ENCODE results near the gene KLHL6. TPM values are rescaled to one million over a fixed set of nuclear protein-coding genes. Genes with fewer than 3 reads are reported as not detected.

The KLHL6 gene
- total and polyA plus RNA-seq, 10 of the 15 experiments (the other 5 are each of a cell fraction or from before 2014, with no cell fraction given), result 4.0 to 91.8 (median 24.4) TPM

- FAIRE-seq, result no peak
- DNase-seq (ENCODE audit: low read depth, low spot score), result no peak
- Histone ChIP-seq H3K4me2 (ENCODE audit: control insufficient read depth, insufficient read depth) (no peak overlapping the region), H3K9ac (ENCODE audit: control insufficient read depth, insufficient read depth, low read length) (no peak overlapping the region), H2AFZ (ENCODE audit: control insufficient read depth, low read depth, low read length) (no peak overlapping the region), H3K4me1 (ENCODE audit: control insufficient read depth, insufficient read depth, low read length) (no peaks in the 10 kb centered on the region), H3K9me3 (replicated peaks; ENCODE audit: control insufficient read depth, insufficient read depth, low read length) (peaks cover 10% of the 10 kb centered on the region), H3K36me3 (ENCODE audit: control insufficient read depth in 2 of 2, insufficient read depth in 2 of 2, low read length in 1 of 2) (no peaks in the 10 kb centered on the region), H3K27ac (ENCODE audit: control insufficient read depth, insufficient read depth) (no peak overlapping the region), H3K27me3 (replicated peaks in 1 of 2; ENCODE audit: control insufficient read depth in 2 of 2, insufficient read depth in 2 of 2, low read length in 1 of 2) (peaks cover 0 to 1% of the 10 kb centered on the region in 2 experiments; a peak in 2 of 4 replicates), H3K4me3 (no peak overlapping the region), H4K20me1 (ENCODE audit: control insufficient read depth, insufficient read depth) (no peaks in the 10 kb centered on the region), H3K79me2 (ENCODE audit: control insufficient read depth, insufficient read depth, low read length) (no peaks in the 10 kb centered on the region)
- 48% methylated on average over 1 of the region's 1 CpG for WGBS (ENCODE audit: insufficient coverage, insufficient replicate concordance, low lambda C conversion rate, missing lambda C conversion rate)
- intact Hi-C loops (cut with micrococcal nuclease; ENCODE audit: unreplicated experiment) (no loop called here), in situ Hi-C loops (cut with MboI) (no loop called here)
- no peak for TF ChIP-seq EP300 (IDR thresholded peaks at IDR 0.05; ENCODE audit: borderline replicate concordance in 1 of 2, control insufficient read depth in 1 of 2, low read depth in 2 of 2, low read length in 2 of 2)
- TF ChIP-seq KLF5 (IDR thresholded peaks at IDR 0.05; ENCODE audit: partially characterized antibody), result no peak
- no peak for TF ChIP-seq CREM (IDR thresholded peaks at IDR 0.05; ENCODE audit: low read depth)
- TF ChIP-seq SUZ12 (IDR thresholded peaks at IDR 0.05; ENCODE audit: unreplicated experiment), result no peak
- TF ChIP-seq E2F8 (IDR thresholded peaks at IDR 0.05; ENCODE audit: low read depth, partially characterized antibody), result no peak
- TF ChIP-seq, protein P1, sequence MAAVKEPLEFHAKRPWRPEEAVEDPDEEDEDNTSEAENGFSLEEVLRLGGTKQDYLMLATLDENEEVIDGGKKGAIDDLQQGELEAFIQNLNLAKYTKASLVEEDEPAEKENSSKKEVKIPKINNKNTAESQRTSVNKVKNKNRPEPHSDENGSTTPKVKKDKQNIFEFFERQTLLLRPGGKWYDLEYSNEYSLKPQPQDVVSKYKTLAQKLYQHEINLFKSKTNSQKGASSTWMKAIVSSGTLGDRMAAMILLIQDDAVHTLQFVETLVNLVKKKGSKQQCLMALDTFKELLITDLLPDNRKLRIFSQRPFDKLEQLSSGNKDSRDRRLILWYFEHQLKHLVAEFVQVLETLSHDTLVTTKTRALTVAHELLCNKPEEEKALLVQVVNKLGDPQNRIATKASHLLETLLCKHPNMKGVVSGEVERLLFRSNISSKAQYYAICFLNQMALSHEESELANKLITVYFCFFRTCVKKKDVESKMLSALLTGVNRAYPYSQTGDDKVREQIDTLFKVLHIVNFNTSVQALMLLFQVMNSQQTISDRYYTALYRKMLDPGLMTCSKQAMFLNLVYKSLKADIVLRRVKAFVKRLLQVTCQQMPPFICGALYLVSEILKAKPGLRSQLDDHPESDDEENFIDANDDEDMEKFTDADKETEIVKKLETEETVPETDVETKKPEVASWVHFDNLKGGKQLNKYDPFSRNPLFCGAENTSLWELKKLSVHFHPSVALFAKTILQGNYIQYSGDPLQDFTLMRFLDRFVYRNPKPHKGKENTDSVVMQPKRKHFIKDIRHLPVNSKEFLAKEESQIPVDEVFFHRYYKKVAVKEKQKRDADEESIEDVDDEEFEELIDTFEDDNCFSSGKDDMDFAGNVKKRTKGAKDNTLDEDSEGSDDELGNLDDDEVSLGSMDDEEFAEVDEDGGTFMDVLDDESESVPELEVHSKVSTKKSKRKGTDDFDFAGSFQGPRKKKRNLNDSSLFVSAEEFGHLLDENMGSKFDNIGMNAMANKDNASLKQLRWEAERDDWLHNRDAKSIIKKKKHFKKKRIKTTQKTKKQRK (IDR thresholded peaks at IDR 0.05; ENCODE audit: low read depth, low read length), result no peak
- TF ChIP-seq CREB1 (IDR thresholded peaks at IDR 0.05; ENCODE audit: low read depth), result no peak
- no peak for TF ChIP-seq NFYA (IDR thresholded peaks at IDR 0.05; ENCODE audit: borderline replicate concordance, low read depth, low read length)
- no peak for TF ChIP-seq FOXK2 (IDR thresholded peaks at IDR 0.05)
- ChIA-PET CTCF (interaction anchor here (1.5 kb wide), 1 partner anchor 14 kb away, joined by 3 read pairs; no protein-coding TSS in a partner anchor), RAD21 (ENCODE audit: unreplicated experiment) (no interaction called here), SMC1A (ENCODE audit: uncharacterized antibody, unreplicated experiment) (no interaction called here), POLR2A (no interaction called here)
- ATAC-seq, result no peak
- no TSS peak for BruUV-seq (replicated peaks)
These were observed 110.8 kb downstream of the KLHL6 start for GRCh38 chr3:183444748-183445147.
